Nephron progenitor cell (in vitro differentiated cells): ENCODE measurements around the gene PNP.

Source experiments
- DNase-seq: peaks from one replicate; pipeline ENCODE4 v3.0.0; 2021
- H3K27ac Mint-ChIP-seq: 2 replicates; pipeline ENCODE4 v1.8.0; 2021; ENCODE audit warnings: mild to moderate bottlenecking, moderate library complexity, mixed read lengths
- H3K27me3 Mint-ChIP-seq: 2 replicates; pipeline ENCODE4 v1.8.0; 2021; ENCODE audit warnings: mild to moderate bottlenecking, low read depth, mixed read lengths; ENCODE audit not compliant: poor library complexity
- H3K36me3 Mint-ChIP-seq: 2 replicates; pipeline ENCODE4 v1.8.0; 2021; ENCODE audit warnings: low read depth, mixed read lengths
- H3K4me1 Mint-ChIP-seq: 2 replicates; pipeline ENCODE4 v1.8.0; 2021; ENCODE audit warnings: mixed read lengths
- H3K4me3 Mint-ChIP-seq: 2 replicates; pipeline ENCODE4 v1.8.0; 2021; ENCODE audit warnings: mild to moderate bottlenecking, moderate library complexity, mixed read lengths
- H3K9me3 Mint-ChIP-seq: 2 replicates; pipeline ENCODE4 v1.8.0; 2021; ENCODE audit warnings: mild to moderate bottlenecking, moderate library complexity, mixed read lengths
- TF ChIP-seq, protein P1 (sequence below): fragments of 200-600 bp; sonication (generic); IDR thresholded peaks from 2 replicates; pipeline ENCODE4 v1.5.0; 2021; ENCODE audit warnings: antibody characterized with exemption

The PNP gene

DNA sequence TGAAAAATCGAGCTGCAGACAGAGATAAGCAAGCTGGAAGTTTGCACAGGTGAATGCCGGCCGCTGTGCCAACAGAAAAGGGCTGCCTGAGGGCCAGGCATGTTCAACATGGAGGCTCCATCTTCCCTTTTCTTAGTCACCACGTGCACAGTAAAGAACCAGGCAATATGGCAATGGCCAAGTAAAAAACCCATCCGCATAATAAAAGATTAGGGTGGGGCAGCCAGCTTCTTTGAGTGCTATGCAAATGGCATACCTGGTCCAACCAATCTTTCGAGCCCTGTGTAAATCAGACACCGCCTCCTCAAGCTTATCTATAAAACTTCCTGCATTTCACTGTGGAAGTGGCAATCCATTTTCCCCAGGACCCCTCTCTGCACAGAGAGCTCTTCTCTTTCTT, 16.7 kb downstream of the PNP start:
- peaks cover 2% of the 10 kb centered on the region for H3K27me3 Mint-ChIP-seq
- no peak overlapping the region for H3K27ac Mint-ChIP-seq
- H3K9me3 Mint-ChIP-seq: no peaks in the 10 kb centered on the region
- peaks cover 25% of the 10 kb centered on the region for H3K4me1 Mint-ChIP-seq
- TF ChIP-seq, protein P1, sequence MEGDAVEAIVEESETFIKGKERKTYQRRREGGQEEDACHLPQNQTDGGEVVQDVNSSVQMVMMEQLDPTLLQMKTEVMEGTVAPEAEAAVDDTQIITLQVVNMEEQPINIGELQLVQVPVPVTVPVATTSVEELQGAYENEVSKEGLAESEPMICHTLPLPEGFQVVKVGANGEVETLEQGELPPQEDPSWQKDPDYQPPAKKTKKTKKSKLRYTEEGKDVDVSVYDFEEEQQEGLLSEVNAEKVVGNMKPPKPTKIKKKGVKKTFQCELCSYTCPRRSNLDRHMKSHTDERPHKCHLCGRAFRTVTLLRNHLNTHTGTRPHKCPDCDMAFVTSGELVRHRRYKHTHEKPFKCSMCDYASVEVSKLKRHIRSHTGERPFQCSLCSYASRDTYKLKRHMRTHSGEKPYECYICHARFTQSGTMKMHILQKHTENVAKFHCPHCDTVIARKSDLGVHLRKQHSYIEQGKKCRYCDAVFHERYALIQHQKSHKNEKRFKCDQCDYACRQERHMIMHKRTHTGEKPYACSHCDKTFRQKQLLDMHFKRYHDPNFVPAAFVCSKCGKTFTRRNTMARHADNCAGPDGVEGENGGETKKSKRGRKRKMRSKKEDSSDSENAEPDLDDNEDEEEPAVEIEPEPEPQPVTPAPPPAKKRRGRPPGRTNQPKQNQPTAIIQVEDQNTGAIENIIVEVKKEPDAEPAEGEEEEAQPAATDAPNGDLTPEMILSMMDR: no peak
- H3K4me3 Mint-ChIP-seq: no peak overlapping the region
- DNase-seq: no peak
- no peaks in the 10 kb centered on the region for H3K36me3 Mint-ChIP-seq

DNA sequence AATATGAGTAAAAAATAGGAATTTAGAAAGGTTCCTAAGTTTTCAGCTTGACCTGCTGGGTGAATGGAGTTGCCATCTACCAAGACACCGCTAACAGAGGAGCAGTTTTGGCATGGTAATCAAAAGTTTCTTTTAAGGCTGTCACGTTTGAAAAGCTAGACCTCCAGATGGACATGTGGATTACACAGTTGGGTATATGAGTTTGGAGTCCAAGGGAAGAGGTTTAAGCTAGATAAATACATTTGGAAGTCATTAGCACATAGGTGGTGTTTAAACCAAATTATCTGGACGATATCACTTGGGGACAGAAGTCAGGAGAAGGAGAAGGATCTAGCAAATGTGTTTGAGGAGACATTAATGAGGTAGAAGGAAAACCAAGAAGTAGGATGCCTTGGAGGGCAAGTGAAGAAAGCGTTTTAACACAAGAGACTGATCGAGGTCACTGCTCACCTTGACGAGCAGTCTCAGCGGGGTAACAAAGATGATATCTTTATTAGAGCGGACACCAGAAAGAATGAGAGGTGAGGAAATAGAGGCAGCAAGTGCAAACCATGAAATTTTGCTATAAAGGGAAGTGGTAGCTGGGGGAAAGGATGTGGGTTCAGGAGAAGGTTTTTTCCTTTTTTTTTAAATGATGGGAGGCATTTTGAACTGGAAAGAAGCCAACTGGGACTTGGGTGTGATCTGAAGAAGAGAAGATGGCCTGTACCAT, 17.6 kb downstream of the PNP start:
- DNase-seq: no peak
- TF ChIP-seq, protein P1: no peak
- peaks cover 26% of the 10 kb centered on the region for H3K4me1 Mint-ChIP-seq
- H3K4me3 Mint-ChIP-seq: no peak overlapping the region
- H3K27ac Mint-ChIP-seq: no peak overlapping the region
- no peaks in the 10 kb centered on the region for H3K36me3 Mint-ChIP-seq
- H3K9me3 Mint-ChIP-seq: no peaks in the 10 kb centered on the region
- H3K27me3 Mint-ChIP-seq: peaks cover 10% of the 10 kb centered on the region

DNA sequence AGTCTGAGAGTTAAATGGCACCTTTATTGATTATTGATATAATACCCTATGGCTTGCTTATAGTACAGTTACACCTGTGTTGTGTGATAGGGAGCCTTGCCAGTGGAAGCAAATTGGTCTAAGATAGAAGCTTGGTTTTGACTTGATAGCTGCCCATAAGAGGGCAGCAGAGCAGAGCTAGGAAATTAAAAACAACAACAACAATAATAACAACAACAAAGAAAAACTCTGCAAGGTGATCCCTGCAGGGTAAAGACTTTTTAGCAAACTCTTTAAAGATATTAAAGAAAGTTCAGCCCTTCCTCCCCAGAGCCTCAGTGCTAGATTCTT, 18.2 kb downstream of the PNP start:
- Mint-ChIP-seq H3K36me3 (no peaks in the 10 kb centered on the region), H3K27me3 (peaks cover 10% of the 10 kb centered on the region), H3K9me3 (no peaks in the 10 kb centered on the region), H3K27ac (no peak overlapping the region), H3K4me3 (no peak overlapping the region), H3K4me1 (peaks cover 26% of the 10 kb centered on the region)
- no peak for DNase-seq
- TF ChIP-seq, protein P1: no peak

DNA sequence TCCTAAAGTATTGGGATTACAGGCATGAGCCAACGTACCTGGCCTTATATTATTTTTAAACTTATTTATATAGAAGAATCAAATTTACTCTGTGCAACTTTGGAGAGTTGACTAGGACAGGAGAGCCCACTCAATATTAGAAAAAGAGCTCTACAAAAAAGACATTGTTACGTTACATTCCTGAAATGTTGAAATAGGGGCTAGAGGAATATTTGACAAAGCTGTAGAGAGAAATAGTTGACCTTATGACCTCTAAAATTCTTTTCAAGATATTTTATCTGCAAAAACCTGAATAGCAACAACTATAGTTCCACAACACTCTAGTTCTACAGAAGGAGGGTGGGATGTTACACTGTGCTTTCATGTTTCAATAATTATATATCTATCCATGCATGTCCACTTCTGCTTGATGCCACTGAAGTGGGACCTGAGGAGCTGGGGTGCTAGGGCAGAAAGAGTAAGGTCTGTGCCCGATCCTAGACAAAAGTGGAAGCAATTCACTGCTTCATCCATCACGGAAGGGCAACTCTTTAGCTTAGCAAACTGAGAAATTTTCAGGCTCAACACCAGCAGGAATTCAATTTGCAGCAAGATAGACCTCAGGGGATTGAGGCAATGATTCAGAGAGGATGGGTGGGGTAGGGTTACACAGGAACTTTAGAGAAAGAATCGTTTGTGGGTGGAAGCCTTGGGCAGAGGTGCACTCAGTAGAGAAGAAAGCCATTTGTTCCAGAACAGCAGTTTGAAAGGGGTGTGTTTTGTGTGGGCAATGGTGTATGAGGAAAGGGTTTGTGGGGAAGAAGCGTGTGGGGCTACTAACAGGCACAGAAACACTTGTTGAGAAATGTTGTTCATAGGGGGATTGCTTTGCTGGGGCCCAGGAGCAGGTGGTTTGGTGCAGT, 20.1 kb downstream of the PNP start:
- peak overlapping the region; percentile 22 for H3K4me3 Mint-ChIP-seq
- TF ChIP-seq, protein P1: no peak
- peaks cover 10% of the 10 kb centered on the region for H3K27me3 Mint-ChIP-seq
- no peaks in the 10 kb centered on the region for H3K36me3 Mint-ChIP-seq
- H3K27ac Mint-ChIP-seq: peak overlapping the region; percentile 18
- peak; percentile 5 for DNase-seq
- no peaks in the 10 kb centered on the region for H3K9me3 Mint-ChIP-seq
- peaks cover 26% of the 10 kb centered on the region for H3K4me1 Mint-ChIP-seq

DNA sequence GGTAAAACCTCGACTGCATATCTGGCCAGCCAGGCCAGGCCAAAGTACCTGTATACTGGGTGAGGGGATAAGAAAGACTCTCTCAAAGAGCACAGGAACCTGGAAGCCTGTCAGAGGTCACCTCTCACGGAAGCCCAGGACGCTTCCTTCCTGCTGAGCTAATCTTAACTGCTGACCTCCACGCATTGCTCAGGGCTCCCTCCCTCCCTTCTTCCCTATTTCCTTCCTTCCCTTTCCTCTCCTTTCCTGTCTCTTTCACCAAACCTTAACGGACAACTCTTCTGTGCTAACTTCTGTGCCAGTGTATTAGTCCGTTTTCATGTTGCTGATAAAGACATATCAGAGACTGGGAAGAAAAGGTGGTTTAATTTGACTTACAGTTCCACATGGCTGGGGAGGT, 21.4 kb downstream of the PNP start:
- Mint-ChIP-seq H3K36me3 (no peaks in the 10 kb centered on the region), H3K4me1 (peaks cover 26% of the 10 kb centered on the region), H3K9me3 (peaks cover 9% of the 10 kb centered on the region), H3K4me3 (no peak overlapping the region), H3K27me3 (peaks cover 12% of the 10 kb centered on the region), H3K27ac (peak overlapping the region; percentile 7)
- no peak for DNase-seq
- TF ChIP-seq, protein P1: no peak
